Thyroid gland (tissue), 4 donors: ENCODE results near the gene PDE6D. TPM values are rescaled to one million over a fixed set of nuclear protein-coding genes. Genes with fewer than 3 reads are reported as not detected.
"Not testable (repeated sequence)": the region's sequence is repeated elsewhere in the genome, so short reads cannot be mapped to it uniquely, and the experiment has no call there.

Experiments used
- DNase-seq, 2 donors: peaks; one replicate each; pipeline ENCODE4 v3.0.0-alpha.2; 2019
- H3K27ac ChIP-seq, 3 donors: fragments of 200-600 bp; sonication (generic); 1 replicate in 2 of 3; 2 replicates in 1 of 3; pipeline ENCODE4 v1.5.1; 2016 to 2019; ENCODE audit warnings: mild to moderate bottlenecking in 1 of 3, moderate library complexity in 1 of 3
- H3K27me3 ChIP-seq: fragments of 200-600 bp; sonication (generic); one replicate; pipeline ENCODE4 v1.5.1; 2019
- H3K36me3 ChIP-seq, 2 donors: fragments of 200-600 bp; sonication (generic); one replicate each; pipeline ENCODE4 v1.5.1; 2016 to 2019
- H3K4me1 ChIP-seq, 2 donors: fragments of 200-600 bp; sonication (generic); one replicate each; pipeline ENCODE4 v1.5.1; 2017 to 2019
- H3K4me3 ChIP-seq, 3 donors: fragments of 200-600 bp; sonication (generic); replicated peaks in 1 of 3; 1 replicate in 2 of 3; 2 replicates in 1 of 3; pipeline ENCODE4 v1.5.1; 2016; ENCODE audit warnings: mild to moderate bottlenecking in 1 of 3
- H3K9me3 ChIP-seq: fragments of 200-600 bp; sonication (generic); one replicate; pipeline ENCODE4 v1.5.1; 2017
- POLR2A ChIP-seq, 2 donors: fragments of 450-650 bp; IDR thresholded peaks; one replicate each; pipeline ENCODE4 v1.6.1; 2017; ENCODE audit warnings: antibody characterized with exemption in 2 of 2, mild to moderate bottlenecking in 2 of 2, moderate library complexity in 1 of 2
- WGBS, 2 donors: methylation state at CpG; one replicate each; pipeline ENCODE4 v1.1.5; 2017; 5-methylcytosine and 5-hydroxymethylcytosine counted together
- intact Hi-C: fragments of 100-400 bp; cut with DNase I; formaldehyde crosslinking; loops from one replicate; pipeline ENCODE4 v1.15.1; 2023
- total RNA-seq, 4 donors: library from RNA; depleted of rRNA; stranded (reverse); fragments of >200 nt; gene quantifications; one replicate each; pipeline ENCODE4 v1.2.3, GENCODE V29; 2016
- TF ChIP-seq, protein P1 (sequence below), 6 experiments: fragments of 200-600 bp in 3 of 6; fragments of 450-650 bp in 3 of 6; sonication (generic) in 3 of 6; IDR thresholded peaks; one replicate each; pipeline ENCODE4 v1.5.1; 2016 to 2019; ENCODE audit warnings: antibody characterized with exemption in 6 of 6, mild to moderate bottlenecking in 2 of 6, inconsistent platforms in 1 of 6, moderate library complexity in 1 of 6

The PDE6D gene
- total RNA-seq, 4 donors from 2014 or later = 19.8 to 46.1 (median 28.5) TPM

DNA sequence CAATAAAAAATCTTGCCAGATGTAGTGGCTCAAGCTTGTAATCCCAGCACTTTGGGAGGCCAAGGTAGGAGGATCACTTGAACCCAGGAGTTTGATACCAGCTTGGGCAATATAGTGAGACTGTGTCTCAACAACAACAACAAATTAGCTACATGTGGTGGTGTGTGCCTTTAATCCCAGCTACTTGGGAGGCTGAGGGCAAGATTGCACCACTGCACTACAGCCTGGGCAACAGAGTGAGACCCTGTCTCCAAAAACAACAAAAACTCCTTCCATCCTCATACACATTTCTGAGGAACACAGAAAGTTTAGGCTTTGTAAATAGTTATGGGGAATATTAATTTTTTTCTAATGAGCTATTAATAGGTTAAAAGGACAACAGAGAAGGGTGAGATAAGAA is 17.0 kb downstream of the PDE6D start:
- TF ChIP-seq POLR2A (IDR thresholded peaks at IDR 0.05) = no peak
- TF ChIP-seq, protein P1, sequence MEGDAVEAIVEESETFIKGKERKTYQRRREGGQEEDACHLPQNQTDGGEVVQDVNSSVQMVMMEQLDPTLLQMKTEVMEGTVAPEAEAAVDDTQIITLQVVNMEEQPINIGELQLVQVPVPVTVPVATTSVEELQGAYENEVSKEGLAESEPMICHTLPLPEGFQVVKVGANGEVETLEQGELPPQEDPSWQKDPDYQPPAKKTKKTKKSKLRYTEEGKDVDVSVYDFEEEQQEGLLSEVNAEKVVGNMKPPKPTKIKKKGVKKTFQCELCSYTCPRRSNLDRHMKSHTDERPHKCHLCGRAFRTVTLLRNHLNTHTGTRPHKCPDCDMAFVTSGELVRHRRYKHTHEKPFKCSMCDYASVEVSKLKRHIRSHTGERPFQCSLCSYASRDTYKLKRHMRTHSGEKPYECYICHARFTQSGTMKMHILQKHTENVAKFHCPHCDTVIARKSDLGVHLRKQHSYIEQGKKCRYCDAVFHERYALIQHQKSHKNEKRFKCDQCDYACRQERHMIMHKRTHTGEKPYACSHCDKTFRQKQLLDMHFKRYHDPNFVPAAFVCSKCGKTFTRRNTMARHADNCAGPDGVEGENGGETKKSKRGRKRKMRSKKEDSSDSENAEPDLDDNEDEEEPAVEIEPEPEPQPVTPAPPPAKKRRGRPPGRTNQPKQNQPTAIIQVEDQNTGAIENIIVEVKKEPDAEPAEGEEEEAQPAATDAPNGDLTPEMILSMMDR (IDR thresholded peaks at IDR 0.05) = no peak
- Histone ChIP-seq H3K36me3 (no peaks in the 10 kb centered on the region), H3K27me3 (no peaks in the 10 kb centered on the region), H3K4me3 (no peak overlapping the region), H3K27ac (no peak overlapping the region), H3K4me1 (no peaks in the 10 kb centered on the region), H3K9me3 (no peaks in the 10 kb centered on the region)
- DNase-seq = no peak
- intact Hi-C loops = no loop called here

DNA sequence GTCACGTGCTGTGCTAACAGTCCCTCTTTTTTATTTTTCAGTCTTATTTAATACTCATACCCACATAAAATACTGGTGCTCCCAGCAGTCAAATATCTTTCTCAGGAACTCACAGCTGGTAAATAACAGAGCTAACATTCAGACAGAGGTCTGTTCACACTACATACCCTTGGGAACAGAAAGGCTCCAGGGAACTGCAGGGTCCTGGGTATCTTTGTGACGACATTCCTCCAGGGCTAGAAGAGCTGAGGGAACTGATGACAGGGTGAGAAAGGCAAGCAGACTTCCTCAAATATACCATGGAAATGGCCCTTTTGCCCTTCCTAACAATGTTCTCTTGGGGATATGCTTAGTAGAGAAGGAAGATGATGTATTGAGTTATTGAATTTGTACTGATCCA is 19.3 kb downstream of the PDE6D start:
- H3K27me3 ChIP-seq = no peaks in the 10 kb centered on the region
- intact Hi-C loops = no loop called here
- H3K27ac ChIP-seq = no peak overlapping the region
- no peaks in the 10 kb centered on the region for H3K4me1 ChIP-seq
- H3K9me3 ChIP-seq = no peaks in the 10 kb centered on the region
- no peak overlapping the region for H3K4me3 ChIP-seq
- WGBS, 2 donors = 91 to 97% methylated on average over 2 of the region's 2 CpGs
- DNase-seq = no peak
- no peak for TF ChIP-seq POLR2A (IDR thresholded peaks at IDR 0.05)
- TF ChIP-seq, protein P1 (IDR thresholded peaks at IDR 0.05) = no peak
- H3K36me3 ChIP-seq = no peaks in the 10 kb centered on the region

DNA sequence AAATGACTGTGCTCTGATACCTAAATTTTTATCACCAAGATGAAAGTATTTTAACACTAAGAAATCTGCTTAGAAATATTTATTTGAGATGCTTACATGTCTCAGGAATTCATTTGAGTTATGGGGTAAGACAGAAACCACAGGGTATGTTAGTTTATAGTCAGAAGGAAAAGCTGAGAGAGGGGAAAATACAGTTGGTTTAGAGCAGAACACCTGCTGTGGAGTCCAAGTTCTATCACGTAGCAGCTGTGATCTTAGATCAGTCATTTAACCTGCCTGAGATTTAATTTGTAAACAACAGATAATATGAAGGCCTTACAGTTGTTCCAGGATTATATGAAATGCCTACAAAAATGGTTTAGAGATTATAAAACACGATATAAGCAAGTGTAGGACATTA is 29.0 kb downstream of the PDE6D start:
- Histone ChIP-seq H3K36me3 (no peaks in the 10 kb centered on the region), H3K4me1 (no peaks in the 10 kb centered on the region), H3K9me3 (no peaks in the 10 kb centered on the region), H3K27me3 (no peaks in the 10 kb centered on the region), H3K4me3 (no peak overlapping the region), H3K27ac (no peak overlapping the region)
- intact Hi-C loops = no loop called here
- TF ChIP-seq, protein P1 (IDR thresholded peaks at IDR 0.05) = no peak
- TF ChIP-seq POLR2A (IDR thresholded peaks at IDR 0.05) = no peak
- 96% methylated on average over 2 of the region's 2 CpGs for WGBS, 2 donors
- DNase-seq = no peak

DNA sequence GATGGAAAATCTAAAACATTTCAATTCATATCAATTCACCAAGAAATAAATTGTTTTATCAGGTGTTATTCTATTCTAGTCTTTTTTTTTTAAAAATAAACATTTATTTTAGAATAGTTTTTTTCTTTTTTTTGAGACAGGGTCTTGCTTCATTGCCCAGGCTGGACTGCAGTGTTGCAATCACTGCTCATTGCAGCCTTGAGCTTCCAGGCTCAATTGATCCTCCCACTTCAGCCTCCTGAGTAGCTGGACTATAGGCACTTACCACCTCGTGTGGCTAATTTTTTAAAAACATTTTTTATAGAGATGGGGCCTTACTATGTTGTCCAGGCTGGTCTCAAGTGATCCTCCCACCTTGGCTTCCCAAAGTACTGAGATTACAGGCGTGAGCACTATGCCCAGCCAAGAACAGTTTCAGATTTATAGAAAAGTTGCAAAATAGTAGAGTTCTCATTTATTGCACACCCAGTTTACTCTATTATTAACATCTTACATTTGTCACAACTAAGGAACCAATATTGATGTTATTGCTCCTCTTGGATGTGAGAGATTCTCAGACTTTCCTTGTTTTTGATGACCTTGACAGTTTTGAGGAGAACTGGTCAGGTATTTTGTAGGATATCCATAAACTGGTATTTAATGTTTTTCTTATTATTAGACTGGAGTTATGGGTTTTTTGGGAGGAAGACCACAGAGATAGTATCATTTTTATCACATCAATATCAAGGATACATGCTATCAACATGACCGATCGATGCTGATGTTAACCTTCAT is 29.9 kb downstream of the PDE6D start:
- no peaks in the 10 kb centered on the region for H3K4me1 ChIP-seq
- DNase-seq = no peak
- no peak overlapping the region for H3K27ac ChIP-seq
- TF ChIP-seq, protein P1 (IDR thresholded peaks at IDR 0.05) = no peak
- TF ChIP-seq POLR2A (IDR thresholded peaks at IDR 0.05) = no peak
- intact Hi-C loops = no loop called here
- H3K9me3 ChIP-seq = no peaks in the 10 kb centered on the region
- no peaks in the 10 kb centered on the region for H3K36me3 ChIP-seq
- no peak overlapping the region for H3K4me3 ChIP-seq
- WGBS, 2 donors = 86 to 87% methylated on average over 4 of the region's 4 CpGs
- no peaks in the 10 kb centered on the region for H3K27me3 ChIP-seq

DNA sequence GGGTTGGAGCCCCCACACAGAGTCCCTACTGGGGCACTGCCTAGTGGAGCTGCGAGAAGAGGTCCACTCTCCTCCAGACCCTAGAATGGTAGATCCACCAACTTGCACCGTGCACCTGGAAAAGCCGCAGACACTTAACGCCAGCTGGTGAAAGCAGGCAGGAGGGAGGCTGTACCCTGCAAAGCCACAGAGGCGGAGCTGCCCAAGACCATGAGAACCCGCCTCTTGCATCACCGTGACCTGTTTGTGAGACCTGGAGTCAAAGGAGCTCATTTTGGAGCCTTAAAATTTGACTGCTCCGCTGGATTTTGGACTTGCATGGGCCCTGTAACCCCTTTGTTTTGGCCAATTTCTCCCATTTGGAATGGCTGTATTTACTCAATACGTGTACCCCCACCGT is 32.1 kb downstream of the PDE6D start:
- H3K27ac ChIP-seq, DNase-seq, H3K9me3 ChIP-seq, H3K4me1 ChIP-seq, H3K4me3 ChIP-seq, H3K36me3 ChIP-seq, H3K27me3 ChIP-seq, intact Hi-C loops: not testable (repeated sequence)
- 94 to 96% methylated on average over 9 of the region's 10 CpGs for WGBS, 2 donors

DNA sequence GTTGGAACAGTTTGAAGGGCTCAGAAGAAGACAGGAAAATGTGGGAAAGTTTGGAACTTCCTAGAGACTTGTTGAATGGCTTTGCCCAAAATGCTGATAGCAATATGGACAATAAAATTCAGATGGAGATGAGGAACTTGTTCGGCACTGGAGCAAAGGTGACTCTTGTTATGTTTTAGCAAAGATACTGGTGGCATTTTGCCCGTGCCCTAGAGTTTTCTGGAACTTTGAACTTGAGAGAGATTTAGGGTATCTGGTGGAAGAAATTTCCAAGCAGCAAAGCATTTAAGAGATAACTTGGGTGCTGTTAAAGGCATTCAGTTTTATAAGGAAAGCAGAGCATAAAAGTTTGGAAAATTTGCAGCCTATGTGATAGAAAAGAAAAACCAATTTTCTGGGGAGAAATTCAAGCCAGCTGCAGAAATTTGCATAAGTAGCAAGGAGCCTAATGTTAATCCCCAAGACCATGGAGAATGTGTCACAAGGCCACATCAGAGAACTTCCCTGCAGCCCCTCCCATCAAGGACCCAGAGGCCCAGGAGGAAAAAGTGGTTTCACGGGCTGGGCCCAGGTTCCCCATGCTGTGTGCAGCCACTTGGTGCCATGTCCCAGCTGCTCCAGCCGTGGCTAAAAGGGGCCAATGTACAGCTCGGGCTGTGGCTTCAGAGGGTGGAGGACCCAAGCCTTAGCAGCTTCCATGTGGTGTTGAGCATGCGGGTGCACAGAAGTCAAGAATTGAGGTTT is 32.8 kb downstream of the PDE6D start:
- H3K36me3 ChIP-seq, H3K4me1 ChIP-seq, H3K27ac ChIP-seq, H3K4me3 ChIP-seq, intact Hi-C loops, DNase-seq, H3K9me3 ChIP-seq, H3K27me3 ChIP-seq: not testable (repeated sequence)
- WGBS, 2 donors = 92 to 95% methylated on average over 6 of the region's 6 CpGs
